Breast epithelium (tissue), 4 donors: ENCODE measurements around the gene DDAH2. TPM values are rescaled to one million over a fixed set of nuclear protein-coding genes. Genes with fewer than 3 reads are reported as not detected.

Experiments
- DNase-seq, 2 donors: peaks; one replicate each; pipeline ENCODE4 v3.0.0-alpha.2; 2019; ENCODE audit warnings: low spot score in 2 of 2
- H3K27ac ChIP-seq, 2 donors: fragments of 200-600 bp; sonication (generic) in 1 of 2; one replicate each; pipeline ENCODE4 v1.5.1; 2016 to 2019; ENCODE audit warnings: mild to moderate bottlenecking in 1 of 2
- H3K27me3 ChIP-seq, 2 donors: fragments of 200-600 bp; sonication (generic) in 1 of 2; one replicate each; pipeline versions ENCODE4 v1.5.1 to v1.6.0; 2017 to 2019; ENCODE audit warnings: control low read depth in 1 of 2, mild to moderate bottlenecking in 1 of 2
- H3K36me3 ChIP-seq: fragments of 200-600 bp; one replicate; pipeline ENCODE4 v1.5.1; 2019
- H3K4me1 ChIP-seq, 2 donors: fragments of 200-600 bp; sonication (generic); one replicate each; pipeline ENCODE4 v1.5.1; 2016 to 2019; ENCODE audit warnings: control low read depth in 1 of 2
- H3K4me3 ChIP-seq, 3 donors: fragments of 200-600 bp; sonication (generic); 1 replicate in 2 of 3; 2 replicates in 1 of 3; pipeline ENCODE4 v1.5.1; 2016 to 2019; ENCODE audit warnings: mild to moderate bottlenecking in 3 of 3, moderate library complexity in 2 of 3
- H3K9me3 ChIP-seq, 2 donors: fragments of 200-600 bp; sonication (generic) in 1 of 2; one replicate each; pipeline ENCODE4 v1.5.1; 2016 to 2019; ENCODE audit warnings: control low read depth in 1 of 2
- POLR2A ChIP-seq: fragments of 450-650 bp; IDR thresholded peaks from one replicate; pipeline ENCODE4 v1.6.1; 2016; ENCODE audit warnings: antibody characterized with exemption, mild to moderate bottlenecking, moderate library complexity
- POLR2AphosphoS5 ChIP-seq, 3 donors: sonication (generic); formaldehyde crosslinking; IDR thresholded peaks; one replicate each; pipeline ENCODE4 v1.6.1; 2017; ENCODE audit warnings: antibody characterized with exemption in 3 of 3
- intact Hi-C: fragments of 100-400 bp; cut with DNase I; formaldehyde crosslinking; loops from one replicate; pipeline ENCODE4 v1.15.1; 2023; ENCODE audit warnings: low total_unique reads
- total RNA-seq, 3 donors: library from RNA; depleted of rRNA; stranded (reverse); fragments of >200 nt; gene quantifications; one replicate each; pipeline ENCODE4 v1.1.0, GENCODE V29; 2016
- TF ChIP-seq, protein P1 (sequence below), 3 donors: fragments of 450-650 bp; IDR thresholded peaks; one replicate each; pipeline ENCODE4 v1.5.1; 2016 to 2017; ENCODE audit warnings: antibody characterized with exemption in 3 of 3, mild to moderate bottlenecking in 3 of 3, moderate library complexity in 3 of 3

The DDAH2 gene
- total RNA-seq, 3 donors from 2014 or later = 100.0 to 212 (median 115) TPM

DNA sequence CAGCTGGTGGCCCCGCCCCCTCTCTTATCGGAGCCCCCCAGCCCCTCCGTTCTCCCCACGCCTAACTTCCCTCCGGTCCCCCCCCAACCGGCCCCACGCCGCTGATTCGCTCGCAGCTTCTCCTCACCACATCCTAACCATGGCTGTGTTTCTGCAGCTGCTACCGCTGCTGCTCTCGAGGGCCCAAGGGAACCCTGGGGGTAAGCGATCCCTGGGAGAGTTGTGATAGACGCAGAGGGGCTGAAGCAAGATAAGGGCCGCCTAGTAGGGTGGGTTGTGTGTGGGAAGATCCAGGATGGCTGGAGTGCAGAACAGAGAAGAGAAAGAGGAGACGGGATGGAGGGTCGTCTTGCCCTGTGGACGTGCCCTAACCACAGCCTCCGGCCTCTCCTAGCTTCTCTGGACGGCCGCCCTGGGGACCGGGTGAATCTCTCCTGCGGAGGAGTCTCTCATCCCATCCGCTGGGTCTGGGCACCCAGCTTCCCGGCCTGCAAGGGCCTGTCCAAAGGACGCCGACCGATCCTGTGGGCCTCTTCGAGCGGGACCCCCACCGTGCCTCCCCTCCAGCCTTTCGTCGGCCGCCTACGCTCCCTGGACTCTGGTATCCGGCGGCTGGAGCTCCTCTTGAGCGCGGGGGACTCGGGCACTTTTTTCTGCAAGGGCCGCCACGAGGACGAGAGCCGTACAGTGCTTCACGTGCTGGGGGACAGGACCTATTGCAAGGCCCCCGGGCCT is 5.7 kb downstream of the DDAH2 start, which contains the start of gene MPIG6B:
Gene MPIG6B (plus strand): TSS at position 129 of the 735 bp plus-strand sequence. CDS start 11 bp downstream, at position 140.
- Histone ChIP-seq H3K27me3 (no peaks in the 10 kb centered on the region), H3K27ac (no peak within 1 kb of the TSS), H3K4me3 (no peak within 1 kb of the TSS), H3K36me3 (peaks cover 6% of the 10 kb centered on the region), H3K4me1 (no peaks in the 10 kb centered on the region), H3K9me3 (no peaks in the 10 kb centered on the region)
- TF ChIP-seq, protein P1, sequence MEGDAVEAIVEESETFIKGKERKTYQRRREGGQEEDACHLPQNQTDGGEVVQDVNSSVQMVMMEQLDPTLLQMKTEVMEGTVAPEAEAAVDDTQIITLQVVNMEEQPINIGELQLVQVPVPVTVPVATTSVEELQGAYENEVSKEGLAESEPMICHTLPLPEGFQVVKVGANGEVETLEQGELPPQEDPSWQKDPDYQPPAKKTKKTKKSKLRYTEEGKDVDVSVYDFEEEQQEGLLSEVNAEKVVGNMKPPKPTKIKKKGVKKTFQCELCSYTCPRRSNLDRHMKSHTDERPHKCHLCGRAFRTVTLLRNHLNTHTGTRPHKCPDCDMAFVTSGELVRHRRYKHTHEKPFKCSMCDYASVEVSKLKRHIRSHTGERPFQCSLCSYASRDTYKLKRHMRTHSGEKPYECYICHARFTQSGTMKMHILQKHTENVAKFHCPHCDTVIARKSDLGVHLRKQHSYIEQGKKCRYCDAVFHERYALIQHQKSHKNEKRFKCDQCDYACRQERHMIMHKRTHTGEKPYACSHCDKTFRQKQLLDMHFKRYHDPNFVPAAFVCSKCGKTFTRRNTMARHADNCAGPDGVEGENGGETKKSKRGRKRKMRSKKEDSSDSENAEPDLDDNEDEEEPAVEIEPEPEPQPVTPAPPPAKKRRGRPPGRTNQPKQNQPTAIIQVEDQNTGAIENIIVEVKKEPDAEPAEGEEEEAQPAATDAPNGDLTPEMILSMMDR (IDR thresholded peaks at IDR 0.05) = no peak
- TF ChIP-seq POLR2A = no peak
- TF ChIP-seq POLR2AphosphoS5 (IDR thresholded peaks at IDR 0.05) = no peak
- intact Hi-C loops = no loop called here
- DNase-seq = no peak

DNA sequence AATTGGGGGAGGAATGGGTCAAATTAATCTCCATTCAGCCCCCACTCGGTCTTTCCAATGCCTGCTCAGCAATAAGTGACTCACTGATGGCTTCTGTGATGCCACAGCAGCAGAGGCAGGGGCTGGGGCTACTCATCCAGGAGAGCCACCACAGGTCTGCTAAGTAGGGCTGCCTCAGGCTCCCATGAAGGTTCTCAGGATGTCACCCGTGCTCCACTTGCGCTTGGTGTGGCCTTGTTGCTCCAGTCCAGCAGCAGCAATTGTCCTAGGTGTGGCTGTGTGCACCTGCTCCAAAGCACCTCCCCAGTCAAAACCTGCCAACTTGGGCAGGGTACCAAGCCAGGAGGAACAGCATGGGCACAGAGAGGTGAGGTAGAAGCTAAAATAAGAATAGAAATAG is 6.9 kb downstream of the DDAH2 start:
- Histone ChIP-seq H3K27ac (no peak overlapping the region), H3K4me3 (no peak overlapping the region), H3K36me3 (peaks cover 4% of the 10 kb centered on the region), H3K4me1 (peaks cover 3 to 6% of the 10 kb centered on the region in 2 donors), H3K9me3 (no peaks in the 10 kb centered on the region), H3K27me3 (no peaks in the 10 kb centered on the region)
- intact Hi-C loops = no loop called here
- TF ChIP-seq POLR2AphosphoS5 (IDR thresholded peaks at IDR 0.05) (no peak), POLR2A (no peak)
- TF ChIP-seq, protein P1 (IDR thresholded peaks at IDR 0.05) = no peak
- DNase-seq = no peak

DNA sequence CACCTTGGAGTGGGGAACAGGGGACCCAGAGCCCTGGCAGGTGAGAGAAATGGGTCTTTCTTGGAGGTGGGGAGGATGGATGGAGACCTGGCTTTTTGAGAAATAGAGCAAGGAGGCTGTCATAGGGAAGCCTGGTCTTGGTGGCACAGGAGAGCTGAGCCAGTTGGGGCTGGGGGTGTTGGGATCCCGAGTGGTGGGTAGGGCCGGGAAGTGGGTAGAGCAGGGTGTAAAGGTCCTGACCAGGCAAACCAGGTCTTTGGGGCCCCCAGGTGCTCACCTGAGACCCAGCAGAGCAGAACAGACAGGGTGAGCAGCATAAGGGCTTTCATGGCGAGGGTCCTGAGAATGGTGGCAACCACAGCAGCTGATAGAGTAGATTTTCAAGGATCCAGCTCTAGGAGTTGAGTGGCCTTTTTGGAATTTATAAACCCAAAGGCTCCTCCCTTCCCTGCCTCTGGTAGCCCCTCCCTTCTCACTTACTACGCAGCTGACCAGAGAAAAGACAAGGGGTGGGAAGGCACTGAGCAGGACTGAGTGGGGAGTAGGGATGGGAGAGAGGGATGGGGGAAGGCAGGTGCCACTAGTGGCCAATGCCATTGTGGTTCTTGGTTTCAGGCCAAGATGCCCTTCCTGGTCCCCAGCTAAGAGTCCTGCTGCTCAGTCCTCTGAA is 7.6 kb downstream of the DDAH2 start, which contains the start of gene LY6G6C:
Gene LY6G6C (minus strand): TSS at position 396 of the 670 bp plus-strand sequence. CDS start 67 bp downstream, at position 329.
- no peak within 1 kb of the TSS for H3K4me3 ChIP-seq
- peaks cover 3 to 6% of the 10 kb centered on the region in 2 donors for H3K4me1 ChIP-seq
- H3K36me3 ChIP-seq = no peaks in the 10 kb centered on the region
- DNase-seq = no peak
- intact Hi-C loops = no loop called here
- TF ChIP-seq, protein P1 (IDR thresholded peaks at IDR 0.05) = no peak
- TF ChIP-seq POLR2A (no peak), POLR2AphosphoS5 (IDR thresholded peaks at IDR 0.05) (no peak)
- no peaks in the 10 kb centered on the region for H3K27me3 ChIP-seq
- peak within 1 kb of the TSS in 1 of 2 donors; percentile 45 for H3K27ac ChIP-seq
- no peaks in the 10 kb centered on the region for H3K9me3 ChIP-seq

DNA sequence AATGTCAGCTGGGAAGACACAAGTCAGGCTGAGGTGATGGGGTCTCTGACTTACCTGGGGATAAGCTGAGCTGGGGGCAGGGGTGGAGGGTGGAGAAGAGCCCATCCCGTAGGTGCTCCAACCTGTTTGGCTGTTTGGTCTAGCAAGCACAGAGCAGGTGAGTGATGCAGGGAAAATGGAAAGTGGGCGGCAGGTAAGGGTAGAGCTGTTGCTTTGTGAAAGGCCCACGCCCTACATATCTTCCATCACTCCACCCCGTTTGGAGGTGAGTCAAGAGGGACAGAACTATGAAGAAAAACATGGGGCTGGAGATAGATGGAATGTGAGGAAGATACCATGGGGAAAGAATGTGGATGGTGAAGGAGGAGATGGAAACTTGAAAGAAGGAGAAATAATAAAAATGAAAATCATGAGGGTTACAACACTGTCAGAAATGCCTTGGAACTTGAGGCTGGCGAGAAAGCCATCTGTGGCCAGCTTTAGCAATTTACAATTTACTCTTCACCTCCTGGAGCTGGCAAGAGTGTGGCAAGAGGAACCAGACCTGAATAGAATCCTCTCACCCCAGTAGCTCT is 8.8 kb downstream of the DDAH2 start:
- Histone ChIP-seq H3K9me3 (no peaks in the 10 kb centered on the region), H3K4me1 (peaks cover 3 to 6% of the 10 kb centered on the region in 2 donors), H3K27ac (peak overlapping the region; percentile 25 to 45), H3K27me3 (no peaks in the 10 kb centered on the region), H3K36me3 (no peaks in the 10 kb centered on the region), H3K4me3 (no peak overlapping the region)
- intact Hi-C loops = no loop called here
- TF ChIP-seq POLR2A (no peak), POLR2AphosphoS5 (IDR thresholded peaks at IDR 0.05) (no peak)
- TF ChIP-seq, protein P1 (IDR thresholded peaks at IDR 0.05) = no peak
- DNase-seq = no peak
